Right ventricle myocardium superior (tissue), 1 donor: ENCODE data around the gene ERAS. TPM values are rescaled to one million over a fixed set of nuclear protein-coding genes. Genes with fewer than 3 reads are reported as not detected.
"Not testable (repeated sequence)": the region's sequence is repeated elsewhere in the genome, so short reads cannot be mapped to it uniquely, and the experiment has no call there.

Source experiments
- ATAC-seq: fragments of 200-7000 bp; cut with Tn5 transposase; one replicate; pipeline ENCODE4 v1.9.1; 2020; ENCODE audit warnings: mild to moderate bottlenecking; ENCODE audit not compliant: poor library complexity
- DNase-seq: peaks from one replicate; pipeline ENCODE4 v3.0.0-alpha.2; 2020
- intact Hi-C: fragments of 100-400 bp; cut with DNase I; formaldehyde crosslinking; loops from one replicate; pipeline ENCODE4 v1.11.2; 2022
- total RNA-seq: library from RNA; stranded (reverse); fragmentation: NEBNext Ultra II Directional; extraction: Animal tissue kit (Norgen Biotek cat#: 25700); gene quantifications from one replicate; pipeline ENCODE4 v1.2.1, GENCODE V29; 2021
- donor health status: DM: no; HTN: yes; CAD: no; lungs with severe emphysema.

The ERAS gene
- total RNA-seq, 1 donor from 2014 or later = not detected

DNA sequence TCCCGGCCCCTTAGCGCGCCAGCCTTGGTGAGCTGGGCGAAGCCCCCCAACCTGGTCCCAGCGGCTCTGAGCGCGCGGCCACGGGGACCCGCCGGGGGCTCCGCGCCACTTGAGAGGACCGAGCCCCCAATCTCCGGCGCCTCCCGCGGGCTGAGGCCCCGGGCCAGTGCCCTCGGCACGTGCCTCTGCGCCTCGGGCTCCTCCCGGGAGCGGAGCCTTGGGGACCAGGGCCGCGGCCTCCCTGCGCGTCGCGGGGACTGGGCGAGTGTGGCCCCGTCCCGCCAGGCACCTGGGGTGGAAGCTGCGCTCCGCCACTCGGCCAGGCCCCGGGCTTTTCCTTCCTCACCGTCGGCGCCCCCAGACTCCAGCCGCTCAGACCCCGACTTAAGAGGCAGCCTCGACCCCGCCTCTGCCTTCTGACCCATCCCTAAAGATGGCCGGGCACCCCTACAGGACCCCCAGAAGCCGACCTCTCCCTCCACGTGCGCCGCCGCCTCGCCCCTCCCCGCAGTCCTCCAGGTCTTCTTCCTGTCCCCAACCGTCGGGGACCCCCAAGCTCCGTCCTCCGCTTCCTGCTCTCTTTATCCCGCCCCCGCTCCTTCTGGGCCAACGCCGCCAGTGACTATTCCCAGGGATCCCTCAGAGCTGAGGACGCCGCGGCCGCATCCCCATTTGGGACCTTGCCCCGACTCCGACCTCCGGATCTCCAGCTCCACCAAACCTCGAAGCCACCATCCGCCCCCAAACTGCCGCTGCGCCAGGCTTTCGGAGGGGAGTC lies 752 bp downstream of the ERAS start:
- intact Hi-C loops = no loop called here
- ATAC-seq = no peak
- DNase-seq = no peak

DNA sequence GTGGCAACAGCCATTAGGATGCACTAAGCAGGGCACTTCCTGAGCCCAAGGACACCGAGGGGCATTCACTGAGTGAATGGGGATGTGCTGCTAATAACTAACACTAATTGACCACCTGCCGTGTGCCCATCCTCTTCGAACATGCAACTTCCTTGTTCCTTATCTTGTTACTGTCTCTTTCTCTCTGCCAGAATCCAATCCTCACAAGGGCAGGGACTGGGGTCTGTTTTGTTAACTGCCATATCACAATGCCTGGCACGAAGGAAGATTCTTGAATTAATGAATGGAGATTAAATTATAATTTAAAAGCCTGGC lies 1.3 kb downstream of the ERAS start:
- intact Hi-C loops = no loop called here
- DNase-seq = no peak

DNA sequence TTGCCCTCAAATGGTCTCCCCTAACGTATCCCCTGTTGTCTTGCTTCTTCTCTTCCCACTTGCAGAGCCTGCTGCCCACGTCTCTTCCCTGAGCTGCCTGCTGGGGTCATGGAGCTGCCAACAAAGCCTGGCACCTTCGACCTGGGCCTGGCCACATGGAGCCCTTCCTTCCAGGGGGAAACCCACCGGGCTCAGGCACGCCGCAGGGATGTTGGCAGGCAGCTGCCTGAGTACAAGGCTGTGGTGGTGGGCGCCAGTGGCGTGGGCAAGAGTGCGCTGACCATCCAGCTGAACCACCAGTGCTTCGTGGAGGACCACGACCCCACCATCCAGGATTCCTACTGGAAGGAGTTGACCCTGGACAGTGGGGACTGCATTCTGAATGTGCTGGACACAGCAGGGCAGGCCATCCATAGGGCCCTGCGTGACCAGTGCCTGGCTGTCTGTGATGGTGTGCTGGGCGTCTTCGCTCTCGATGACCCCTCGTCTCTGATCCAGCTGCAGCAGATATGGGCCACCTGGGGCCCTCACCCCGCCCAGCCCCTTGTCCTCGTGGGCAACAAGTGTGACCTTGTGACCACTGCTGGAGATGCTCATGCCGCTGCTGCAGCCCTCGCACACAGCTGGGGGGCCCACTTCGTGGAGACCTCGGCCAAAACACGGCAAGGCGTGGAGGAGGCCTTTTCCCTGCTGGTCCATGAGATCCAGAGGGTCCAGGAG lies 2.9 kb downstream of the ERAS start:
- intact Hi-C loops = no loop called here
- DNase-seq (no peak), ATAC-seq (no peak)

More for the DNA sequence above, 1.3 kb downstream of the ERAS start:
- no peak for ATAC-seq

- intact Hi-C loops = no loop called here
- ATAC-seq (no peak), DNase-seq (no peak)
These were observed 5.0 kb downstream of the ERAS start for GRCh38 chrX:48831136-48831908.

DNA sequence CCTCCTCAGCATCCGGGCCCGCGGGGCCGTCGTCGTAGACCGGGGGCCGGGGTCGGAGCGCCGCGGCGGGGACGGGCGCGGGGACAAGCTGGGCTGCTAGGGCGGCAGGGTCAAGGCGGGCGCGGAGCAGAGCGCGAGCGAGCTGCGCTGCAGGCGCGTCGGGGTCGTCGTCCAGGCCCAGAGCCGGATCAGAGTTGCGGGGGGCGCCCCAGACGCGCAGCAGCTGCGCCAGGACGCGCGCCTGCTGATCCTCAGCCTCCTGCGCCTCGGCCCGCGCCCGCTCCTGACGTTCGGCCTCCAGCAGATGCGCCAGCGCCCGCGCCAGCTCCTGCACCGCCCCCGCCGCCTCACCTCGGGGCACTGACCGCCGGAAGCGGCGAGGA lies 5.6 kb downstream of the ERAS start:
- ATAC-seq (no peak), DNase-seq (no peak)
- intact Hi-C loops = no loop called here

DNA sequence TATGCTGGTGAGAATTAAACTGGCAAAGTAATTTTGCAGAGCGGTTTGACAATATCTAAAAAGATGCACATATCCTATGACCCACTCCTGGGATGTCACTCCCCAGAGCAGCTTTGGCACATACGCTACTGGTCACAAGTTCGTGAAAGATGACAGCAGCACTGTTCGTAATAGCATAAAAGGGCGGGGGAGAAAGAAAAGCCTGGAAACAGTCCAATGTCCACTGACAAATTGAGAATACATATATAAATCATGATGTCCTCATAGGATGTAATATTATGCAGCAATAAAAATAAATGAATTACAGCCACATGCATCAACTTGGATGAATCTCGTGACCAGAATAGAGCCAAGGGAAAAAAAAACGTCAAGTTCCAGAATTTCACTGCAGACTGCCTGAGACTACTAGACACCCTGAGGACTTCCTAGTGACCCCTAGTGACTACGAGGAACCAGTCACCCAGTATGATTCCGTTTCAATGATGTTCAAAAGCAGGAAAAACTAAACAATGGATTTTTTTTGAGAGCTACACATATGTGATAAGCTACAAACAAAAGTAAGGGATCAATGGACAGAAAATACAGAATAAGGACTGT lies 7.3 kb downstream of the ERAS start:
- DNase-seq (no peak), ATAC-seq (no peak)
- intact Hi-C loops = no loop called here

GRCh38 chrX:48834383-48834709 lies 8.0 kb downstream of the ERAS start:
- intact Hi-C loops = no loop called here
- DNase-seq = no peak
- ATAC-seq = no peak

GRCh38 chrX:48835524-48836329 lies 9.4 kb downstream of the ERAS start, which contains the start of gene PCSK1N:
Gene PCSK1N (minus strand): TSS chrX:48835610. CDS start chrX:48835532, 78 bp downstream.
- ATAC-seq (no peak), DNase-seq (no peak)
- intact Hi-C loops = no loop called here

- intact Hi-C loops = no loop called here
- ATAC-seq (no peak), DNase-seq (no peak)
These were observed 13.4 kb downstream of the ERAS start for GRCh38 chrX:48839686-48840085.

DNA sequence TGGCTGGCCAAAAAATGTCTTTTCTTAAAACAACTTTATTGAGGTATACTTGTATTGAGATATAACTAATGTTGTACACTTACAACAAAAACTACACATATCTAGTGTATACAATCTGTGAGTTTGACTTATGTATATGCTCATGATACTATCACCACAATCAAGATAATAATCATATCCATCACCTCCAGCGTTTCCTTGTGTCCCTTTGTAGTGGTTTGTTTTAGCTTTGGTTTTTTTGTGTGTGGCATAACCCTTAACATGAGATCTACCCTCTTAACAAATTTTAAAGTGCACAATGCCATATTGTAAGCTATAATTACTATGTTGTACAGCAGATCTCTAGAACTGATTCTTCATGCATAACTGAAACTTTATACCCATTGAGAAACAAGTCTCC lies 22.5 kb downstream of the ERAS start:
- intact Hi-C loops = no loop called here
- ATAC-seq (no peak), DNase-seq (no peak)

GRCh38 chrX:48852857-48853256 lies 26.5 kb downstream of the ERAS start:
- no peak for DNase-seq
- ATAC-seq = no peak
- intact Hi-C loops = no loop called here

DNA sequence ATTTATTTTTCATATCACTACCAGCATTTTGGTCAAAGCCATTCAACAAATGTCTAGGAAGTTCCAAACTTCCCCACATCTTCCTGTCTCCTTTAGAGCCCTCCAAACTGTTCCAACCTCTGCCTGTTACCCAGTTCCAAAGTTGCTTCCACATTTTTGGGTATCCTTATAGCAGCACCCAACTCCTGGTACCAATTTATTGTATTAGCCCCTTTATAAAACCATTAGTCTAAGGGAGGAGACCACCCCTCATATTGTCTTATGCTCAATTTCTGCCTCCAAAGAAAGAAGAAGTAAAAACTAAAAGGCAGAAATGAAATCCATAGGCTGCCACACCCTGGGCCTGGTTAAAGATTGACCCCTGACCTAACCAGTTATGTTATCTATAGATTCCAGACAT lies 27.2 kb downstream of the ERAS start:
- ATAC-seq, DNase-seq, intact Hi-C loops: not testable (repeated sequence)

- DNase-seq, ATAC-seq, intact Hi-C loops: not testable (repeated sequence)
These were observed 27.9 kb downstream of the ERAS start for GRCh38 chrX:48854121-48854804.

DNA sequence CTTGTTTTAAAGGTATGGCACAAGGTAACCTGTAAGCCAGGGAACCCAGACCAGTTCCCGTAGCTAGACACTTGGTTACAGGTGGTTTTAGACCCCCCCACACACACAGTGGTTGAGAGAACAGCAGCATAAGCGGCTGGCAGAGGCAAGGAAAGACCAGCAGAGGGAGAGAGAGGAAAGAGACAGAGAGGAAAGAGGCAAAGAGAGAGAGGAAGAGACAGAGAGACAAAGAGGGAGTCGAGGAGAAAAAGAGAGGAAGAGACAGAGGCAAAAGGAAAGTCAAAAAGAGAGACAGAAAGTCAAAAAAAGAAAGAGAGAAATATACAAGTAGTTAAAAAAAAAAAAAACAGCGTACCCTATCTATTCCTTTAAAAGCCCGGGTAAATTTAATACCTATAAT lies 28.6 kb downstream of the ERAS start:
- ATAC-seq (no peak), DNase-seq (no peak)
- intact Hi-C loops = no loop called here

- no peak for DNase-seq
- no peak for ATAC-seq
- intact Hi-C loops = no loop called here
These were observed 37.9 kb downstream of the ERAS start for GRCh38 chrX:48864210-48864609.

DNA sequence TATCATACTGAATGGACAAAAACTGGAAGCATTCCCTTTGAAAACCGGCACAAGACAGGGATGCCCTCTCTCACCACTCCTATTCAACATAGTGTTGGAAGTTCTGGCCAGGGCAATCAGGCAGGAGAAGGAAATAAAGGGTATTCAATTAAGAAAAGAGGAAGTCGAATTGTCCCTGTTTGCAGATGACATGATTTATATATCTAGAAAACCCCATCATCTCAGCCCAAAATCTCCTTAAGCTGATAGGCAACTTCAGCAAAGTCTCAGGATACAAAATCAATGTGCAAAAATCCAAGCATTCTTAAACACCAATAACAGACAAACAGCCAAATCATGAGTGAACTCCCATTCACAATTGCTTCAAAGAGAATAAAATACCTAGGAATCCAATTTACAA lies 45.7 kb downstream of the ERAS start:
- intact Hi-C loops, ATAC-seq, DNase-seq: not testable (repeated sequence)

- DNase-seq, intact Hi-C loops, ATAC-seq: not testable (repeated sequence)
These were observed 50.6 kb downstream of the ERAS start for GRCh38 chrX:48876944-48877343.
